ENCODE data around the gene CAMK2B. TPM values are rescaled to one million over a fixed set of nuclear protein-coding genes. Genes with fewer than 3 reads are reported as not detected.

Gene CAMK2B
- total RNA-seq, 2 experiments from 2014 or later: 0.97 to 1.9 TPM

DNA sequence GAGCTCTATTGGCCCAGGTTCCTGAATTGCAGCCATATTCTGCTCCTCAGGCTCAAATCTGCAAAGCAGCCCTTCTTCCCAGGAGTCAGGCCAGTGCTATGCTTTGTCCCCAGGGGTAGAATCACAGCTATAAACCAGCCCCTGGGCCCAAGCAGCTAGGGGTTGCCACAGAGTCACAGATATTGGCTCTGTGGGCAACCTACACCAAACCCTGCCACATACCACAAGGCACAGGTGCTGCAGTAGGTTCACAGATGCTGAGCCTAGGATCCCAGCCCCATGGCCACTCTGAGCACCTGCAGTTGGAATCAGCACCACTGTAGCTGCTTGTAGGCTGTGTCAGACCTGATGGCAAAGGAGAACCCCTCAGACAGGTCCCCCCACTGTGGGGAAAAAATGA, 43.1 kb upstream of the CAMK2B start:
- CTCF ChIA-PET: interaction anchor here (1.6 to 2.3 kb wide), 2 partner anchors 19 to 128 kb away, joined by 3 to 11 read pairs; no protein-coding TSS in a partner anchor
- DNase-seq: no peak
- no peaks in the 10 kb centered on the region for H3K36me3 Mint-ChIP-seq (ENCODE audit: low read depth)
- no peak overlapping the region for H3K4me3 Mint-ChIP-seq
- no peak for ATAC-seq
- no peak overlapping the region for H3K27ac Mint-ChIP-seq
- no peaks in the 10 kb centered on the region for H3K4me1 Mint-ChIP-seq (ENCODE audit: low read depth)
- POLR2A ChIA-PET: no interaction called here
- intact Hi-C loops (cut with micrococcal nuclease): no loop called here
- no peaks in the 10 kb centered on the region for H3K9me3 Mint-ChIP-seq
- H3K27me3 Mint-ChIP-seq: peaks cover 8% of the 10 kb centered on the region
- TF ChIP-seq, protein P1, sequence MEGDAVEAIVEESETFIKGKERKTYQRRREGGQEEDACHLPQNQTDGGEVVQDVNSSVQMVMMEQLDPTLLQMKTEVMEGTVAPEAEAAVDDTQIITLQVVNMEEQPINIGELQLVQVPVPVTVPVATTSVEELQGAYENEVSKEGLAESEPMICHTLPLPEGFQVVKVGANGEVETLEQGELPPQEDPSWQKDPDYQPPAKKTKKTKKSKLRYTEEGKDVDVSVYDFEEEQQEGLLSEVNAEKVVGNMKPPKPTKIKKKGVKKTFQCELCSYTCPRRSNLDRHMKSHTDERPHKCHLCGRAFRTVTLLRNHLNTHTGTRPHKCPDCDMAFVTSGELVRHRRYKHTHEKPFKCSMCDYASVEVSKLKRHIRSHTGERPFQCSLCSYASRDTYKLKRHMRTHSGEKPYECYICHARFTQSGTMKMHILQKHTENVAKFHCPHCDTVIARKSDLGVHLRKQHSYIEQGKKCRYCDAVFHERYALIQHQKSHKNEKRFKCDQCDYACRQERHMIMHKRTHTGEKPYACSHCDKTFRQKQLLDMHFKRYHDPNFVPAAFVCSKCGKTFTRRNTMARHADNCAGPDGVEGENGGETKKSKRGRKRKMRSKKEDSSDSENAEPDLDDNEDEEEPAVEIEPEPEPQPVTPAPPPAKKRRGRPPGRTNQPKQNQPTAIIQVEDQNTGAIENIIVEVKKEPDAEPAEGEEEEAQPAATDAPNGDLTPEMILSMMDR (IDR thresholded peaks at IDR 0.05): no peak

DNA sequence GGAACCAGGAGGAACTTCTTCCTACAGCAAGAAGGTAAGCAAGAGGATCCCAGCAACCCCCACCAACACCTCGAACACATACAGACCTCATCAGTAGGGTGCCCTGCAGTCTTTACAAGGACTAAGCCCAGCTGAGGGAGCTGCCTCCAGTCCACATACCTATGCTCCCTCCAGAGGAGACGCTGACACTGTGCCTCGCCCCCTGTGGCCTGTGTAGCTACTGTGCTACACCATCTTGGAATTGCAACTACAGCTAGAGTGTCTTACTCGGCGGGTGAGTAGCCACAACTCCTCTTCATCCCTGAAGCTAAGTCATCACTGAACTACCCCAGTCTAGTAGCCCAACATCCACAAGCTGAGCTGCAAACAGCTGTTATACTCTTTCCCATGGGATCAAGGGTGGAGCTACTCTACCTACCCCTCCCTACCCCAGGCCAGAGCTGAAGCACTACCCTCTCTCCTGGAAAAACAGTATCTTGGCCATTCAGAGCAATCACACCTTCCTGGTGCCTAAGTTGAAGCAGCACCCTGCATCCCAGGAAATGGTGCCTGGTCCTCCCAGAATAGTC, 42.2 kb upstream of the CAMK2B start:
- ChIA-PET POLR2A (no interaction called here), CTCF (interaction anchor here (1.3 to 2.3 kb wide), 3 partner anchors 18 to 127 kb away, joined by 3 to 11 read pairs (median 5); no protein-coding TSS in a partner anchor)
- Mint-ChIP-seq H3K4me1 (ENCODE audit: low read depth) (no peaks in the 10 kb centered on the region), H3K27ac (no peak overlapping the region), H3K4me3 (no peak overlapping the region), H3K9me3 (no peaks in the 10 kb centered on the region), H3K36me3 (ENCODE audit: low read depth) (no peaks in the 10 kb centered on the region), H3K27me3 (peaks cover 10% of the 10 kb centered on the region)
- ATAC-seq (no peak), DNase-seq (no peak)
- intact Hi-C loops (cut with micrococcal nuclease): no loop called here
- TF ChIP-seq, protein P1 (IDR thresholded peaks at IDR 0.05): no peak

DNA sequence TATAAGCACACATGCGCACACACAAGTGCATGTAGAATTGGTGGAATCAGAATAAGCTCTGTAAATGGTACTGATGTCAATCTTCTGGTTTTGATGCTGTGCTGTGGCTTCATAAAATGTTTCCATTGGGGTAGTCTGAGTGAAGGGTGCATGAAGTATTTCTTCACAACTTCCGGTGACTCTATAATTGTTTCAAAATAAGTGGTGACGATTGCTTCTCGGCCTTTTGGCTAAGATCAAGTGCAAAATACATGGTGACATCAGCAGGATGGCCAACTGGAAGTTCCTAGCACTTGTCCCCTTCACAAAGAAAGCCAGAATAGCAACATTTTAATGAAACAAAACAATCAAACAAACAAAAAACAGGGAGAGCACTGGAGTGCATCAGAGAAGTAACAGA, 41.6 kb upstream of the CAMK2B start:
- H3K9me3 Mint-ChIP-seq: no peaks in the 10 kb centered on the region
- no peak overlapping the region for H3K27ac Mint-ChIP-seq
- H3K4me3 Mint-ChIP-seq: no peak overlapping the region
- ChIA-PET POLR2A (no interaction called here), CTCF (interaction anchor here (1.2 to 1.3 kb wide), 2 partner anchors 9 to 19 kb away, joined by 3 to 5 read pairs; no protein-coding TSS in a partner anchor)
- intact Hi-C loops (cut with micrococcal nuclease): no loop called here
- no peaks in the 10 kb centered on the region for H3K36me3 Mint-ChIP-seq (ENCODE audit: low read depth)
- TF ChIP-seq, protein P1 (IDR thresholded peaks at IDR 0.05): no peak
- H3K27me3 Mint-ChIP-seq: peaks cover 14% of the 10 kb centered on the region
- DNase-seq: no peak
- no peak for ATAC-seq
- H3K4me1 Mint-ChIP-seq (ENCODE audit: low read depth): no peaks in the 10 kb centered on the region

DNA sequence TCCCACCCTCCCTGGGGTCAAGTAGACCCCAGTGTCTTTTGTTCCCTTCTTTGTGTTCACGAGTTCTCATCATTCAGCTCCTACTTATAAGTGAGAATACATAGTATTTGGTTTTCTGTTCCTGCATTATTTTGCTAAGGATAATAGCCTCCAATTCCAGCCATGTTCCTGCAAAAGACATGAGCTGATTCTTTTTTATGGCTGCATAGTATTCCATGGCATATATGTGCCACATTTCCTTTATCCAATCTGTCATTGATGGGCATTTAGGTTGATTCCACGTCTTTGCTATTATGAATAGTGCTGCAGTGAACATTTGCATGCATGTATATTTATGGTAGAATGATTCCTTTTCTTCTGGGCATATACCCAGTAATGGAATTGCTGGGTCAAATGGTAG, 28.3 kb upstream of the CAMK2B start:
- CTCF ChIA-PET: no interaction called here
- POLR2A ChIA-PET: no interaction called here
- intact Hi-C loops (cut with micrococcal nuclease): loop anchor here (5.0 kb wide), 1 partner anchor 124 kb away; no protein-coding TSS in a partner anchor
- Mint-ChIP-seq H3K36me3 (ENCODE audit: low read depth) (no peaks in the 10 kb centered on the region), H3K27me3 (peaks cover 33% of the 10 kb centered on the region), H3K9me3 (peaks cover 13% of the 10 kb centered on the region), H3K4me3 (no peak overlapping the region), H3K27ac (no peak overlapping the region), H3K4me1 (ENCODE audit: low read depth) (no peaks in the 10 kb centered on the region)
- ATAC-seq (no peak), DNase-seq (no peak)
- TF ChIP-seq, protein P1 (IDR thresholded peaks at IDR 0.05): no peak

DNA sequence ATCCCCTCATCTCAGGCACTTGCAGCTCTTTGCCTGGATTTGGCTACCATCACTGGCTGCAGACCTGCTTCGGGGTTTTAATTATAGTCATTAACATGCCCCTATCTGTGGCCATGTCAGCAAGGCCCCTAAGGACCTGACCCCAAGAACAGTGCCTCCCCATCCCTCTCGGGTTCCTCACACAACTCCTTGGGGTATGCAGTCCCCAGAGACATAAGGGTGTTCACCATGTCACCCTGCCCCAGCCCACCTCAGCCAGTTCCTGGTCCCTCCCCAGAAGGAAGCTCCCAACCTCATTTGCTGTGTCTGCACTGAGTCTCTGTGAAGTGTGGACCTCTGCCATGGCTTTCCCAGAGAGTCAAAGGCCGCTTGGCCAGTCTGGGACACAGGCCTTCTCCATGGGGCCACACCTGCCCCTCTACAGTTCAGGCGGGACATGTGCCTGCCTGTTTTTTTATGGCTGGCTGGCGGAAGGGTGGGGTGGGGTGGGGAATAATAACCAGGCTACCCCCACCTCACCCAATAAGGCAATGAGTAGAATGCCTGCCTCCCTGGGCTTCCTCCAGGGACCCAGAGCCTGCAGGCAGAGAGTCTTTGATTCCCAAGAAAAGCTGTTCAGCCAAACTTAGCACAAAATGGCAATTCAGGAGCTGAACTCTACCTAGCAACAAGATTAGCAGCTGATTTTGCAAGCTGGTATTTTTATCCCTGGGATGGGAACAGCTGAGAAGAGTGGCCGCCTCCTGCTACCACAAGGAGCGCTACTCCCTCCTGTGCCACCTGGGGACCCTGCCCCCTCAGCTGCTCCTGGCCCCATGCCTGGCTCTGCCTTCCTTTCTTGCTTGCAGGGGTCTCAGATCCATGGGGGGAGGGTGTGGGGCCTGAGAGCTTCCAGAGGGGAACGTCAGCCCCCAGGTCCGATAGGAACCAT, 23.7 kb upstream of the CAMK2B start:
- TF ChIP-seq, protein P1 (IDR thresholded peaks at IDR 0.05): no peak
- no peak for ATAC-seq
- H3K4me1 Mint-ChIP-seq (ENCODE audit: low read depth): no peaks in the 10 kb centered on the region
- H3K27ac Mint-ChIP-seq: no peak overlapping the region
- peaks cover 15% of the 10 kb centered on the region for H3K27me3 Mint-ChIP-seq
- H3K9me3 Mint-ChIP-seq: peaks cover 12% of the 10 kb centered on the region
- no peak overlapping the region for H3K4me3 Mint-ChIP-seq
- H3K36me3 Mint-ChIP-seq (ENCODE audit: low read depth): no peaks in the 10 kb centered on the region
- ChIA-PET POLR2A (no interaction called here), CTCF (interaction anchor here (0.6 to 3.3 kb wide), 16 partner anchors 8 to 224 kb away, joined by 3 to 14 read pairs (median 3); no protein-coding TSS in a partner anchor)
- intact Hi-C loops (cut with micrococcal nuclease): no loop called here
- DNase-seq: no peak

All from activated CD8-positive, alpha-beta T cell treated with anti-CD3 and anti-CD28 coated beads for 36 hours (primary cell).